ENCODE measurements around the gene EGFL8. TPM values are rescaled to one million over a fixed set of nuclear protein-coding genes. Genes with fewer than 3 reads are reported as not detected.

EGFL8 gene
- total and polyA plus RNA-seq, 9 of the 15 experiments (the other 6 are each of a cell fraction or from before 2014, with no cell fraction given) = 2.2 to 47.4 (median 14.2) TPM

DNA sequence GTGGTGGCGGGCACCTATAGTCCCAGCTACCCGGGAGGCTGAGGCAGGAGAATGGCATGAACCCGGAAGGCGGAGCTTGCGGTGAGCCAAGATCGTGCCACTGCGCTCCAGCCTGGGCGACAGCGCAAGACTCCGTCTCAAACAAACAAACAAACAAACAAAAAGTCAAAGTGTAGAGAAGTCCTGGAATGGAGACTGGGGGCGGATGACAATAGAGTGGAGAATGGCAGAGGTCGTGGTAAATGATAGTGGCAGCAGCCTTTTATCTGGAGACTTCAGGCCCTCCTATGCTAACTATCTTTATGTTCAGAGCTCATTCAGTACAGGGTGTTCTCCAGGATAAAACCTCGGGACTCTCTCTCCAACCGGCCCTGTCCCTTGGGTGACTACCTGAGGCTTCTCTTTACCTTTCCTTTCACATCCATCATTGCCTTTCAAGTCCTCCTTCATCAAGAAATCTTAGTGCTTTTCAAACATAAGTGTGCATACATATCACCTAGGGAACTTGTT, 32.9 kb upstream of the EGFL8 start (continued):
- TF ChIP-seq JUND (IDR thresholded peaks at IDR 0.05; ENCODE audit: borderline replicate concordance, low read depth, low read length) = peak; percentile 61; the same call in 1 of the 2 replicates
- TF ChIP-seq JUND (tag; IDR thresholded peaks at IDR 0.05; ENCODE audit: borderline replicate concordance, low read depth, low read length) = no peak; the same call in 2 of the 3 replicates
- peak in 1 of 2 experiments; percentile 57; a peak in 1 of 4 replicates for TF ChIP-seq FOXA3 (CRISPR knock-in tag; conservative IDR thresholded peaks at IDR 0.05 in 1 of 2, IDR thresholded peaks at IDR 0.05 in 1 of 2)
- TF ChIP-seq SAFB2 (IDR thresholded peaks at IDR 0.05; ENCODE audit: borderline replicate concordance, low read depth, low read length, severe bottlenecking) = no peak
- peak; percentile 91 for TF ChIP-seq MYNN (IDR thresholded peaks at IDR 0.05)
- no peak for TF ChIP-seq MYNN (CRISPR knock-in tag; IDR thresholded peaks at IDR 0.05)
- no peak for TF ChIP-seq TCF7L2 (IDR thresholded peaks at IDR 0.05; ENCODE audit: low read depth, low read length)
- TF ChIP-seq, protein P1, sequence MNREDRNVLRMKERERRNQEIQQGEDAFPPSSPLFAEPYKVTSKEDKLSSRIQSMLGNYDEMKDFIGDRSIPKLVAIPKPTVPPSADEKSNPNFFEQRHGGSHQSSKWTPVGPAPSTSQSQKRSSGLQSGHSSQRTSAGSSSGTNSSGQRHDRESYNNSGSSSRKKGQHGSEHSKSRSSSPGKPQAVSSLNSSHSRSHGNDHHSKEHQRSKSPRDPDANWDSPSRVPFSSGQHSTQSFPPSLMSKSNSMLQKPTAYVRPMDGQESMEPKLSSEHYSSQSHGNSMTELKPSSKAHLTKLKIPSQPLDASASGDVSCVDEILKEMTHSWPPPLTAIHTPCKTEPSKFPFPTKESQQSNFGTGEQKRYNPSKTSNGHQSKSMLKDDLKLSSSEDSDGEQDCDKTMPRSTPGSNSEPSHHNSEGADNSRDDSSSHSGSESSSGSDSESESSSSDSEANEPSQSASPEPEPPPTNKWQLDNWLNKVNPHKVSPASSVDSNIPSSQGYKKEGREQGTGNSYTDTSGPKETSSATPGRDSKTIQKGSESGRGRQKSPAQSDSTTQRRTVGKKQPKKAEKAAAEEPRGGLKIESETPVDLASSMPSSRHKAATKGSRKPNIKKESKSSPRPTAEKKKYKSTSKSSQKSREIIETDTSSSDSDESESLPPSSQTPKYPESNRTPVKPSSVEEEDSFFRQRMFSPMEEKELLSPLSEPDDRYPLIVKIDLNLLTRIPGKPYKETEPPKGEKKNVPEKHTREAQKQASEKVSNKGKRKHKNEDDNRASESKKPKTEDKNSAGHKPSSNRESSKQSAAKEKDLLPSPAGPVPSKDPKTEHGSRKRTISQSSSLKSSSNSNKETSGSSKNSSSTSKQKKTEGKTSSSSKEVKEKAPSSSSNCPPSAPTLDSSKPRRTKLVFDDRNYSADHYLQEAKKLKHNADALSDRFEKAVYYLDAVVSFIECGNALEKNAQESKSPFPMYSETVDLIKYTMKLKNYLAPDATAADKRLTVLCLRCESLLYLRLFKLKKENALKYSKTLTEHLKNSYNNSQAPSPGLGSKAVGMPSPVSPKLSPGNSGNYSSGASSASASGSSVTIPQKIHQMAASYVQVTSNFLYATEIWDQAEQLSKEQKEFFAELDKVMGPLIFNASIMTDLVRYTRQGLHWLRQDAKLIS (CRISPR knock-in tag; IDR thresholded peaks at IDR 0.05) = no peak
- TF ChIP-seq PHF20 (IDR thresholded peaks at IDR 0.05; ENCODE audit: partially characterized antibody) = peak; percentile 67
- TF ChIP-seq, protein P2, sequence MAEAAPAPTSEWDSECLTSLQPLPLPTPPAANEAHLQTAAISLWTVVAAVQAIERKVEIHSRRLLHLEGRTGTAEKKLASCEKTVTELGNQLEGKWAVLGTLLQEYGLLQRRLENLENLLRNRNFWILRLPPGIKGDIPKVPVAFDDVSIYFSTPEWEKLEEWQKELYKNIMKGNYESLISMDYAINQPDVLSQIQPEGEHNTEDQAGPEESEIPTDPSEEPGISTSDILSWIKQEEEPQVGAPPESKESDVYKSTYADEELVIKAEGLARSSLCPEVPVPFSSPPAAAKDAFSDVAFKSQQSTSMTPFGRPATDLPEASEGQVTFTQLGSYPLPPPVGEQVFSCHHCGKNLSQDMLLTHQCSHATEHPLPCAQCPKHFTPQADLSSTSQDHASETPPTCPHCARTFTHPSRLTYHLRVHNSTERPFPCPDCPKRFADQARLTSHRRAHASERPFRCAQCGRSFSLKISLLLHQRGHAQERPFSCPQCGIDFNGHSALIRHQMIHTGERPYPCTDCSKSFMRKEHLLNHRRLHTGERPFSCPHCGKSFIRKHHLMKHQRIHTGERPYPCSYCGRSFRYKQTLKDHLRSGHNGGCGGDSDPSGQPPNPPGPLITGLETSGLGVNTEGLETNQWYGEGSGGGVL (CRISPR knock-in tag; IDR thresholded peaks at IDR 0.05) = no peak
- TF ChIP-seq RBM14 (IDR thresholded peaks at IDR 0.05; ENCODE audit: borderline replicate concordance, insufficient read depth, low read depth, low read length) = no peak
- TF ChIP-seq, protein P3, sequence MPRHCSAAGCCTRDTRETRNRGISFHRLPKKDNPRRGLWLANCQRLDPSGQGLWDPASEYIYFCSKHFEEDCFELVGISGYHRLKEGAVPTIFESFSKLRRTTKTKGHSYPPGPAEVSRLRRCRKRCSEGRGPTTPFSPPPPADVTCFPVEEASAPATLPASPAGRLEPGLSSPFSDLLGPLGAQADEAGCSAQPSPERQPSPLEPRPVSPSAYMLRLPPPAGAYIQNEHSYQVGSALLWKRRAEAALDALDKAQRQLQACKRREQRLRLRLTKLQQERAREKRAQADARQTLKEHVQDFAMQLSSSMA (CRISPR knock-in tag; IDR thresholded peaks at IDR 0.05) = no peak
- TF ChIP-seq, protein P4, sequence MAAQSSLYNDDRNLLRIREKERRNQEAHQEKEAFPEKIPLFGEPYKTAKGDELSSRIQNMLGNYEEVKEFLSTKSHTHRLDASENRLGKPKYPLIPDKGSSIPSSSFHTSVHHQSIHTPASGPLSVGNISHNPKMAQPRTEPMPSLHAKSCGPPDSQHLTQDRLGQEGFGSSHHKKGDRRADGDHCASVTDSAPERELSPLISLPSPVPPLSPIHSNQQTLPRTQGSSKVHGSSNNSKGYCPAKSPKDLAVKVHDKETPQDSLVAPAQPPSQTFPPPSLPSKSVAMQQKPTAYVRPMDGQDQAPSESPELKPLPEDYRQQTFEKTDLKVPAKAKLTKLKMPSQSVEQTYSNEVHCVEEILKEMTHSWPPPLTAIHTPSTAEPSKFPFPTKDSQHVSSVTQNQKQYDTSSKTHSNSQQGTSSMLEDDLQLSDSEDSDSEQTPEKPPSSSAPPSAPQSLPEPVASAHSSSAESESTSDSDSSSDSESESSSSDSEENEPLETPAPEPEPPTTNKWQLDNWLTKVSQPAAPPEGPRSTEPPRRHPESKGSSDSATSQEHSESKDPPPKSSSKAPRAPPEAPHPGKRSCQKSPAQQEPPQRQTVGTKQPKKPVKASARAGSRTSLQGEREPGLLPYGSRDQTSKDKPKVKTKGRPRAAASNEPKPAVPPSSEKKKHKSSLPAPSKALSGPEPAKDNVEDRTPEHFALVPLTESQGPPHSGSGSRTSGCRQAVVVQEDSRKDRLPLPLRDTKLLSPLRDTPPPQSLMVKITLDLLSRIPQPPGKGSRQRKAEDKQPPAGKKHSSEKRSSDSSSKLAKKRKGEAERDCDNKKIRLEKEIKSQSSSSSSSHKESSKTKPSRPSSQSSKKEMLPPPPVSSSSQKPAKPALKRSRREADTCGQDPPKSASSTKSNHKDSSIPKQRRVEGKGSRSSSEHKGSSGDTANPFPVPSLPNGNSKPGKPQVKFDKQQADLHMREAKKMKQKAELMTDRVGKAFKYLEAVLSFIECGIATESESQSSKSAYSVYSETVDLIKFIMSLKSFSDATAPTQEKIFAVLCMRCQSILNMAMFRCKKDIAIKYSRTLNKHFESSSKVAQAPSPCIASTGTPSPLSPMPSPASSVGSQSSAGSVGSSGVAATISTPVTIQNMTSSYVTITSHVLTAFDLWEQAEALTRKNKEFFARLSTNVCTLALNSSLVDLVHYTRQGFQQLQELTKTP (IDR thresholded peaks at IDR 0.05; ENCODE audit: low read depth in 1 of 2, partially characterized antibody in 2 of 2) = peak in 1 of 2 experiments; percentile 79
- no peak for TF ChIP-seq TCFL5 (CRISPR knock-in tag; conservative IDR thresholded peaks at IDR 0.05)
- no peak for TF ChIP-seq RBM39 (optimal IDR thresholded peaks at IDR 0.05; ENCODE audit: low read depth, low read length)
- no peak for TF ChIP-seq HMG20B (CRISPR knock-in tag; IDR thresholded peaks at IDR 0.05)

All from K562 (cell line).